HG02759 (cell line): ENCODE data around the gene ATP11A.

ENCODE experiments used
- ATAC-seq: cut with Tn5 transposase; IDR thresholded peaks from one replicate; pipeline ENCODE4 v1.9.1; 2021; ENCODE audit warnings: mild to moderate bottlenecking, moderate library complexity; ENCODE audit not compliant: unreplicated experiment

Gene ATP11A

DNA sequence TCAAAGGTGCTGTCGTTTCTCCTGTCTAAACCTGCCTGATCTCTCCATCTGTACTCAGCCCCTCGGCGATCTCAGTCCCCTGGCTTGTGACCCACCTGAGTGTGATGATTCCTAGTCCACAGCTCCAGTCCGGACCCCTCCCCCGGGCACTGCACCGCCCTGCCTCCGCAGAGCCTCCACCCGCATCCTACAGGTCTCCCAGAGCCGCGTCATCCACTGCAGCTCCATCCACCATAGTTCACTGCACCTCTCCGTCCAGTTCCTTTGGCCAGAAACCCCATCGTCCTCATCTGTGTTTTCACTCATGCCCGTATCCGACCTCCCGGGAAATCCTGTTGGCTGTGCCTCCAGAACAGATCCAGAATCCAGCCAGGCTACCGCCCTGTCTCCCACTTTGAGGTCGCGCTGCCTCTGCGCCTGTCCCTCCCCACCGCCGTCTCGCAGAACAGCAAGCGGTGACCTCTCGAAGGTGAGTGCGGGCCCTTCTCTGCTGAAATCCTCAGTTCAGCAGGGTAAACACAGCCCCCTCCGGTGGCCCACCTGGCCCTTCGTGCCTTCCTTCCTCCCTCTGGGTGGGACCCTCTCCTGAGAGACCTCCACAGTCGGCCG is 227.3 kb downstream of the ATP11A start:
- no peak for ATAC-seq

GRCh38 chr13:112917737-112918136 is 227.9 kb downstream of the ATP11A start:
- no peak for ATAC-seq

GRCh38 chr13:112918266-112918665 is 228.4 kb downstream of the ATP11A start:
- ATAC-seq = no peak

DNA sequence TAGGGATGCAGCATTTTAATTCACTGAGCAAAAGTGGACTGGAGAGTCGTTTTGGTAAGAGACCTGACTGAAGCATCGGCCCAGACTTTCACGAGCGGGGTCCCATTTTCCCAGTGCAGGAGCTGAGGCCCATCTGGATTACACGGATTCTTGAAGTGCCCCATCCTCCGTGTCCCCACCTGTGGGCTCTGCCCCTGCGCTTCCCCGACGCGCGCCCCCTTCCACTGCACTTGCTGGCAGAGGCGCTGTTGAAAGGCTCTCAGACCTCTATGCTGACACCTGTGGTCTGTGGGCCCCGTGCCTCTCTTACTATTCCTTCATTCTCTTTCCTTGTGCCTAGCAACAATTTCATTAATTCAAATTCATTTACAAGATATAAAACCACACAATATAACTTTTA is 228.9 kb downstream of the ATP11A start:
- no peak for ATAC-seq

DNA sequence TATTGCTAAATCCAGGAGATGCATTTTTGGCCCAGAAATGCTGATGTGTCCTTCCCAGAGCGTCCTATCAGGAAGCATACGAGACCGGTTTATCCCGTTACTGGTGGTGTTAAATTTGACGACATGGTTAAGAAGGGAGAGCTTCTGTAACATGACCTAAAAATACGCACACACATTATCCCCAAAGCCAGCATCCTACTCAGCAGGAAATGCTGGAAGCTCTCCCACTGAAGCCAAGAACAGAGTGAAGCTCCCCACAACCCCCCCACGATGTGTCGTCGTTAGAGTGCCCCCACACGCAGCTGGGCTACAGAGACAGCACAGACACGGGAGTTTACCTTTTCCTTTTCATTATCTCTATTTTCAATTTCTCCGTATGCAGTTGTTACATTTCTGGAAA is 234.1 kb downstream of the ATP11A start:
- ATAC-seq = no peak

GRCh38 chr13:112924365-112924764 is 234.5 kb downstream of the ATP11A start:
- no peak for ATAC-seq

- ATAC-seq = no peak
These were observed 236.2 kb downstream of the ATP11A start for GRCh38 chr13:112926003-112926402.

- ATAC-seq = no peak
These were observed 237.2 kb downstream of the ATP11A start for GRCh38 chr13:112926993-112927392.

- no peak for ATAC-seq
These were observed 238.5 kb downstream of the ATP11A start for GRCh38 chr13:112928020-112928971.

DNA sequence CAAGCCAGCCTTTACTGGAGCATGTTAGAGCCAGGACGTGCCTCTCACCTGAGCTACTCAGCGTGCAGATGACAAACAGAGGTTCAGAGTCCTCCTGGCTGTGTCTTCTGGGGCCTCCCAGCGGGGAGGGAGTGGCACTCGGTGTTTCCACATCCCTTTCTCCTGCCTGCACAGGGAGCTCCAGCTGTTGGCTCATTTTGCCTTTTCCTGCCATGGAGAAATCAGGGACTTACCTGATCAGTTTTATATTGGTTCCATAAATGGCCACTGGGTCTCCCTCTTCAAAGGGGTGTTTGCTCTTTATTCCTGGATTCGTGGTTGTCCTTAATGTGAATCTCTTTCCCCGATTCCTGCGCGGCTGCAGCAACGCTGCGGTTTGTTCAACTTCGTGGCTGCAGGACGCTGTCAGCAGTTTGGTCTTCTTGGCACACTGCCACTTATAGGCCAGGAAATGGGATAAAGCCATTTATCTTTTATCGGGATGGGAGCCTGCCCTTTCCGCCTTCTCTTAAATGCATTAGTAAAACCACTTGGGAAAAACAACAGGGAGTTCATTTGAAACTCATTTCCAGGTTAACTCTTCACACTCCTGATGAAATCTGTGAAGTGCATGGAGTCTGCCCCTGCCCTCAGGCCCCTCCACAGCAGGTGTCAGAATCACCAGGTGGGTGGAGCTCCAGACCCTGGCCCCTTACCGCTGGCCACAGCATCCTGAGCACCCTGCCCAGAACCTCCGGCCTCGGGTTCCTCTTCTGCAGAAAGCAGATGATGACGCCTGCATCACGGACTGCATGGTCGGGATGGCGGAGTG is 239.3 kb downstream of the ATP11A start:
- ATAC-seq = no peak

- ATAC-seq = no peak
These were observed 239.9 kb downstream of the ATP11A start for GRCh38 chr13:112929783-112930055.

DNA sequence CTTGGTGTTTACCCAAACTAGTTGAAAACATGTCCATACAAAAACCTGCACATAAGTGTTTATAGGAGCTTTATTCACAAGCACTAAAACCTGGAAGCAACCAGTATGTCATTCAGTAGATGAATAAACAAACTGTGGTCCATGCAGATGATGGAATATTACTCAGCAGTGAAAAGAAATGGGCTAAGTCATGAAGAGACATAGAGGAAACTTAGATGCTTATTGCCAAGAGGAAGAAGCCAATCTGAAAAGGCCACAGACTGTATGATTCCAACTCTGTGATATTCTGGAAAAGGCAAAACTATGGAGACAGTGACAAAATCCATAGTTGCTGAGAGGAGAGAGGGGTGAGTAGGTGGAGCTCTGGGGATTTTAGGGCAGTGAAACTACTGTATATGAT is 240.4 kb downstream of the ATP11A start:
- no peak for ATAC-seq

- ATAC-seq = no peak
These were observed 241.4 kb downstream of the ATP11A start for GRCh38 chr13:112931028-112931934.

GRCh38 chr13:112932971-112933370 is 243.1 kb downstream of the ATP11A start:
- no peak for ATAC-seq

DNA sequence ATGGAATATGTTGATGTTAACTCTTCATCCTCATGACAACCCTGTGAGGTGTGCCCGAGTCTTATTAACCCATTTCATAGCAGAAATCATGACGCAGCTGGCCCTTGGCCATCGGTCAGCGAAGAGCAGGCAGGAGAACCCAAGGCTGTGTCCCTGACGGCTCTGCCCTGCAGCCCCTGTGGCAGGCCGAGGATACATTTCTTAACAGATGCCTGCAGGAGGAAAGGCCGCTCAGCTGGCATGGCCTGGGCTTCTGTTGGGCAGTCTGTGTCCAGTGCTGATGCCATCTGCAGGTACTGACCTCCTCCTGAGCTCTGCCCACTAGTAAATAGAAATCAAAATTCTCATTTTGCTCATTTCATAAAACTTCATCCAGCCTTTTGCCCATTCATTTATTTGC is 243.8 kb downstream of the ATP11A start:
- no peak for ATAC-seq

- no peak for ATAC-seq
These were observed 244.2 kb downstream of the ATP11A start for GRCh38 chr13:112934078-112934477.
